Measurements from ENCODE around the gene EPHB2.

The EPHB2 gene

DNA sequence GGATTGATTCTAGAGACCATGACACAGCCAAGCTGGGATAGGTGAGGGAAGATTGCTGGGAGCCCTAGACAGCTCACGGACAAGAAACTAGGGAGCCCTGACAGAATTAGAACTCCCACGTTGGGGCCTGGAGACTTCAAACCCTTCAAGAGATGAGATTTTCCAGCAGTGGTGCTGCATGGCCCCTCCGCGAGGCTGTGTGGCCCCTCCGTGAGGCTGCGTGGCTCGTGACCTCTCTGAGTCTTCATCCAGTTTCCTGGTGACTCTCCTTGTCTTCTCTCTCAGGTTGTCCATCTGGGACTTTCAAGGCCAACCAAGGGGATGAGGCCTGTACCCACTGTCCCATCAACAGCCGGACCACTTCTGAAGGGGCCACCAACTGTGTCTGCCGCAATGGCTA, 152.1 kb downstream of the EPHB2 start:
- H3K79me1 ChIP-seq (ENCODE audit: low read depth, low read length) = no peaks in the 10 kb centered on the region

DNA sequence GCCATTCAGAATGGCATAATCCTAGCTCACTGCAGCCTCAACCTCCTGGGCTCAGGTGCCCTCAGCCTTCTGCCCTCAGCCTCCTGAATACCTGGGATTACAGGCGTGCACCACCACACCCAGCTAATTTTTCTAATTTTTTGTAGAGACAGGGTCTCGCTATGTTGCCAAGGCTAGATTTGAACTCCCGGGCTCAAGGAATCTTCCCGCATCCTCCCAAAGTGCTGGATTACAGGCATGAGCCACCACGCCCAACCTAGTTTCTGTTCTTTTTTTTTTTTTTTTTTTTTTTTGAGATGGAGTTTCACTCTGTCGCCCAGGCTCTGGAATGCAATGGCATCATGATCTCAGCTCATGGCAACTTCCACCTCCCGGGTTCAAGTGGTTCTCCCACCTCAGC, 153.1 kb downstream of the EPHB2 start:
- no peak overlapping the region for H2AK5ac ChIP-seq (ENCODE audit: low read depth, low read length)
- H3K9ac ChIP-seq (ENCODE audit: low read depth, low read length, poor library complexity) = no peak overlapping the region
- no CpG with 5 or more reads among the region's 7 CpGs for WGBS, 2 donors (ENCODE audit: extremely low coverage in 2 of 2, insufficient read length in 2 of 2, insufficient replicate concordance in 1 of 2)
- no peak overlapping the region for H2BK5ac ChIP-seq (ENCODE audit: low read length)
- no peaks in the 10 kb centered on the region for H3K27me3 ChIP-seq (ENCODE audit: control insufficient read depth in 3 of 3, insufficient read depth in 3 of 3, low read depth in 1 of 3, low read length in 3 of 3)
- no peaks in the 10 kb centered on the region for H3K9me3 ChIP-seq (replicated peaks in 1 of 2; ENCODE audit: control insufficient read depth in 2 of 2, insufficient read depth in 1 of 2, low read depth in 1 of 2, low read length in 2 of 2)
- peaks cover 19 to 37% of the 10 kb centered on the region in 2 donors for H3K36me3 ChIP-seq (replicated peaks in 1 of 2; ENCODE audit: control insufficient read depth in 2 of 2, insufficient read depth in 2 of 2, low read length in 2 of 2)
- no peak overlapping the region for H3K18ac ChIP-seq (ENCODE audit: low read length)
- H2BK12ac ChIP-seq (ENCODE audit: low read length) = no peak overlapping the region
- no peak overlapping the region for H2BK120ac ChIP-seq (ENCODE audit: low read depth, low read length)
- H3K4me2 ChIP-seq (ENCODE audit: insufficient read depth, low read length, poor library complexity, severe bottlenecking) = no peak overlapping the region
- H3K4ac ChIP-seq (ENCODE audit: low read length) = no peak overlapping the region
- H4K8ac ChIP-seq (ENCODE audit: low read depth, low read length) = no peak overlapping the region
- H3K4me3 ChIP-seq (ENCODE audit: low read length in 2 of 2) = no peak overlapping the region
- no peak overlapping the region for H3K27ac ChIP-seq (replicated peaks; ENCODE audit: low read length)
- H2BK15ac ChIP-seq (ENCODE audit: low read length) = no peak overlapping the region
- H3K4me1 ChIP-seq (ENCODE audit: control insufficient read depth in 2 of 2, insufficient read depth in 1 of 2, low read depth in 1 of 2, low read length in 2 of 2) = no peaks in the 10 kb centered on the region
- H4K91ac ChIP-seq (ENCODE audit: low read depth, low read length, poor library complexity) = no peak overlapping the region
- H3K23ac ChIP-seq (ENCODE audit: low read depth, low read length, poor library complexity) = no peak overlapping the region
- no peak overlapping the region for H3K14ac ChIP-seq (ENCODE audit: low read length)
- H3K79me1 ChIP-seq (ENCODE audit: low read depth, low read length) = no peaks in the 10 kb centered on the region
- H2AFZ ChIP-seq (ENCODE audit: low read length) = no peak overlapping the region
- no peak for DNase-seq (ENCODE audit: low spot score)

More for the DNA sequence above, 152.1 kb downstream of the EPHB2 start:
- Histone ChIP-seq H3K36me3 (replicated peaks in 1 of 2; ENCODE audit: control insufficient read depth in 2 of 2, insufficient read depth in 2 of 2, low read length in 2 of 2) (peaks cover 17 to 27% of the 10 kb centered on the region in 2 donors), H3K4ac (ENCODE audit: low read length) (no peak overlapping the region), H3K14ac (ENCODE audit: low read length) (no peak overlapping the region), H2BK12ac (ENCODE audit: low read length) (no peak overlapping the region), H2AK5ac (ENCODE audit: low read depth, low read length) (peak overlapping the region; percentile 34), H3K4me1 (ENCODE audit: control insufficient read depth in 2 of 2, insufficient read depth in 1 of 2, low read depth in 1 of 2, low read length in 2 of 2) (no peaks in the 10 kb centered on the region), H3K27ac (replicated peaks; ENCODE audit: low read length) (no peak overlapping the region), H3K9ac (ENCODE audit: low read depth, low read length, poor library complexity) (no peak overlapping the region), H3K23ac (ENCODE audit: low read depth, low read length, poor library complexity) (no peak overlapping the region), H2BK120ac (ENCODE audit: low read depth, low read length) (peak overlapping the region; percentile 0), H3K18ac (ENCODE audit: low read length) (no peak overlapping the region), H3K4me2 (ENCODE audit: insufficient read depth, low read length, poor library complexity, severe bottlenecking) (no peak overlapping the region), H3K27me3 (ENCODE audit: control insufficient read depth in 3 of 3, insufficient read depth in 3 of 3, low read depth in 1 of 3, low read length in 3 of 3) (no peaks in the 10 kb centered on the region), H2BK5ac (ENCODE audit: low read length) (no peak overlapping the region), H2AFZ (ENCODE audit: low read length) (no peak overlapping the region), H3K4me3 (ENCODE audit: low read length in 2 of 2) (no peak overlapping the region), H3K9me3 (replicated peaks in 1 of 2; ENCODE audit: control insufficient read depth in 2 of 2, insufficient read depth in 1 of 2, low read depth in 1 of 2, low read length in 2 of 2) (no peaks in the 10 kb centered on the region), H4K8ac (ENCODE audit: low read depth, low read length) (peak overlapping the region; percentile 52), H4K91ac (ENCODE audit: low read depth, low read length, poor library complexity) (no peak overlapping the region), H2BK15ac (ENCODE audit: low read length) (no peak overlapping the region)
- no CpG with 5 or more reads among the region's 9 CpGs for WGBS, 2 donors (ENCODE audit: extremely low coverage in 2 of 2, insufficient read length in 2 of 2, insufficient replicate concordance in 1 of 2)
- no peak for DNase-seq (ENCODE audit: low spot score)

DNA sequence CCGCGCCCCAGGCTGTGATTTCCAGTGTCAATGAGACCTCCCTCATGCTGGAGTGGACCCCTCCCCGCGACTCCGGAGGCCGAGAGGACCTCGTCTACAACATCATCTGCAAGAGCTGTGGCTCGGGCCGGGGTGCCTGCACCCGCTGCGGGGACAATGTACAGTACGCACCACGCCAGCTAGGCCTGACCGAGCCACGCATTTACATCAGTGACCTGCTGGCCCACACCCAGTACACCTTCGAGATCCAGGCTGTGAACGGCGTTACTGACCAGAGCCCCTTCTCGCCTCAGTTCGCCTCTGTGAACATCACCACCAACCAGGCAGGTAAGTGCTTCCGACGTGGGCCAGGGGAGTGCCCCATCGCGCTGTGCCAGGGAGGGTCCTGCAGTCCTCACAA, 154.2 kb downstream of the EPHB2 start:
- WGBS, 2 donors (ENCODE audit: extremely low coverage in 2 of 2, insufficient read length in 2 of 2, insufficient replicate concordance in 1 of 2) = no CpG with 5 or more reads among the region's 24 CpGs
- H2BK5ac ChIP-seq (ENCODE audit: low read length) = no peak overlapping the region

DNA sequence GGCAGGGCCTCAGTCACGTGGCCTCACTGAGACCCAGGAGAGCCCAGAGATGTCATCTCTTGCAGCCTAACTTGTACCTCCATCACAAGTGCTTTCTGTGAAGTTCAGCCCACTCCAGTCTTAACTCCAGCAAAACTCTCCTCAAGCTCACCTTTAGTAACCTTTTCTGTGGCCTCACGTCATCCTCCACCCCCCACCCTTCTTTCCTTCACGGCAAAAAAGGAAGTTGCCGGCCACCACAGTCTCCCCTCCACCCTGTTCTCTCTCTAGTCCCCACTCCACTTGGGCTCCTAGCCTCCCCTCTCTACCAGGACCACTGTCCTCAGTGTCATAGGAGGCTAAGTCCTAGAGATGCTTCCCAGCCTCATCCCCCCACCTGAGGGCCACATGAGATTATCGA, 155.1 kb downstream of the EPHB2 start:
- no peak overlapping the region for H2AK5ac ChIP-seq (ENCODE audit: low read depth, low read length)
- H2AFZ ChIP-seq (ENCODE audit: low read length) = no peak overlapping the region
- no peaks in the 10 kb centered on the region for H3K9me3 ChIP-seq (replicated peaks in 1 of 2; ENCODE audit: control insufficient read depth in 2 of 2, insufficient read depth in 1 of 2, low read depth in 1 of 2, low read length in 2 of 2)
- H3K36me3 ChIP-seq (replicated peaks in 1 of 2; ENCODE audit: control insufficient read depth in 2 of 2, insufficient read depth in 2 of 2, low read length in 2 of 2) = peaks cover 21 to 37% of the 10 kb centered on the region in 2 donors
- no peak overlapping the region for H3K4me2 ChIP-seq (ENCODE audit: insufficient read depth, low read length, poor library complexity, severe bottlenecking)
- H3K79me1 ChIP-seq (ENCODE audit: low read depth, low read length) = no peaks in the 10 kb centered on the region
- no peak overlapping the region for H2BK120ac ChIP-seq (ENCODE audit: low read depth, low read length)
- peak overlapping the region; percentile 3 for H2BK5ac ChIP-seq (ENCODE audit: low read length)
- no CpG with 5 or more reads among the region's 5 CpGs for WGBS, 2 donors (ENCODE audit: extremely low coverage in 2 of 2, insufficient read length in 2 of 2, insufficient replicate concordance in 1 of 2)
- no peak overlapping the region for H3K9ac ChIP-seq (ENCODE audit: low read depth, low read length, poor library complexity)
- H3K4me1 ChIP-seq (ENCODE audit: control insufficient read depth in 2 of 2, insufficient read depth in 1 of 2, low read depth in 1 of 2, low read length in 2 of 2) = peaks cover 0 to 2% of the 10 kb centered on the region in 2 donors
- H2BK15ac ChIP-seq (ENCODE audit: low read length) = no peak overlapping the region
- H3K27me3 ChIP-seq (ENCODE audit: control insufficient read depth in 3 of 3, insufficient read depth in 3 of 3, low read depth in 1 of 3, low read length in 3 of 3) = no peaks in the 10 kb centered on the region
- no peak overlapping the region for H4K8ac ChIP-seq (ENCODE audit: low read depth, low read length)
- no peak overlapping the region for H3K4ac ChIP-seq (ENCODE audit: low read length)
- no peak overlapping the region for H3K18ac ChIP-seq (ENCODE audit: low read length)
- DNase-seq (ENCODE audit: low spot score) = no peak
- no peak overlapping the region for H2BK12ac ChIP-seq (ENCODE audit: low read length)
- H3K14ac ChIP-seq (ENCODE audit: low read length) = no peak overlapping the region
- no peak overlapping the region for H3K23ac ChIP-seq (ENCODE audit: low read depth, low read length, poor library complexity)
- H3K27ac ChIP-seq (replicated peaks; ENCODE audit: low read length) = no peak overlapping the region
- no peak overlapping the region for H4K91ac ChIP-seq (ENCODE audit: low read depth, low read length, poor library complexity)
- H3K4me3 ChIP-seq (ENCODE audit: low read length in 2 of 2) = no peak overlapping the region

More for the DNA sequence above, 154.2 kb downstream of the EPHB2 start:
- H3K79me1 ChIP-seq (ENCODE audit: low read depth, low read length) = no peaks in the 10 kb centered on the region
- no peak overlapping the region for H3K27ac ChIP-seq (replicated peaks; ENCODE audit: low read length)
- no peak overlapping the region for H2BK15ac ChIP-seq (ENCODE audit: low read length)
- no peak overlapping the region for H3K4me2 ChIP-seq (ENCODE audit: insufficient read depth, low read length, poor library complexity, severe bottlenecking)
- H4K91ac ChIP-seq (ENCODE audit: low read depth, low read length, poor library complexity) = peak overlapping the region; percentile 92
- no peak overlapping the region for H2BK12ac ChIP-seq (ENCODE audit: low read length)
- H4K8ac ChIP-seq (ENCODE audit: low read depth, low read length) = no peak overlapping the region
- no peak overlapping the region for H2AFZ ChIP-seq (ENCODE audit: low read length)
- no peaks in the 10 kb centered on the region for H3K27me3 ChIP-seq (ENCODE audit: control insufficient read depth in 3 of 3, insufficient read depth in 3 of 3, low read depth in 1 of 3, low read length in 3 of 3)
- H2BK120ac ChIP-seq (ENCODE audit: low read depth, low read length) = no peak overlapping the region
- no peak overlapping the region for H3K9ac ChIP-seq (ENCODE audit: low read depth, low read length, poor library complexity)
- H3K18ac ChIP-seq (ENCODE audit: low read length) = no peak overlapping the region
- no peaks in the 10 kb centered on the region for H3K9me3 ChIP-seq (replicated peaks in 1 of 2; ENCODE audit: control insufficient read depth in 2 of 2, insufficient read depth in 1 of 2, low read depth in 1 of 2, low read length in 2 of 2)
- H3K14ac ChIP-seq (ENCODE audit: low read length) = no peak overlapping the region
- no peak for DNase-seq (ENCODE audit: low spot score)
- no peak overlapping the region for H2AK5ac ChIP-seq (ENCODE audit: low read depth, low read length)
- H3K4ac ChIP-seq (ENCODE audit: low read length) = no peak overlapping the region
- H3K36me3 ChIP-seq (replicated peaks in 1 of 2; ENCODE audit: control insufficient read depth in 2 of 2, insufficient read depth in 2 of 2, low read length in 2 of 2) = peaks cover 21 to 37% of the 10 kb centered on the region in 2 donors
- H3K23ac ChIP-seq (ENCODE audit: low read depth, low read length, poor library complexity) = peak overlapping the region; percentile 23
- H3K4me3 ChIP-seq (ENCODE audit: low read length in 2 of 2) = no peak overlapping the region
- H3K4me1 ChIP-seq (ENCODE audit: control insufficient read depth in 2 of 2, insufficient read depth in 1 of 2, low read depth in 1 of 2, low read length in 2 of 2) = no peaks in the 10 kb centered on the region

All from neuronal stem cell (in vitro differentiated cells).